Umbilical cord (tissue), 1 donor: ENCODE results near the gene WDR12. TPM values are rescaled to one million over a fixed set of nuclear protein-coding genes. Genes with fewer than 3 reads are reported as not detected.

Experiments used
- total RNA-seq: library from RNA; depleted of rRNA; stranded (reverse); fragments of >200 nt; gene quantifications from one replicate; pipeline ENCODE4 v1.2.3, GENCODE V29; 2014; ENCODE audit warnings: low replicate concordance; ENCODE audit not compliant: insufficient read depth

Gene WDR12
- total RNA-seq, 1 donor from 2014 or later = 4.8 TPM

Other genes starting within 250 kb of the WDR12 start
- 16.1 TPM for gene ICA1L, start 39.9 kb downstream of the WDR12 start, total RNA-seq
- gene CARF, start 602 bp upstream of the WDR12 start, total RNA-seq = 21.4 TPM
- 78.0 TPM for gene NBEAL1, start 103.2 kb upstream of the WDR12 start, total RNA-seq